Endothelial cell of umbilical vein (primary cell): ENCODE data around the gene LRRC59.

Experiments used
- CTCF ChIP-seq, 2 donors: IDR thresholded peaks; 1 replicate in 1 of 2; 2 replicates in 1 of 2; pipeline ENCODE4 v1.5.1; 2011; ENCODE audit warnings: low read length in 2 of 2, mild to moderate bottlenecking in 2 of 2, moderate library complexity in 2 of 2, control low read depth in 1 of 2, inconsistent platforms in 1 of 2, low read depth in 1 of 2; ENCODE audit not compliant: insufficient read depth in 1 of 2; ENCODE audit errors: extremely low read depth in 1 of 2
- EZH2 ChIP-seq: IDR thresholded peaks from 2 replicates; pipeline ENCODE4 v1.6.1; 2012; ENCODE audit warnings: borderline replicate concordance, low read depth, mild to moderate bottlenecking, moderate library complexity, low read length, inconsistent platforms; ENCODE audit not compliant: severe bottlenecking
- GATA2 ChIP-seq: IDR thresholded peaks from 2 replicates; pipeline ENCODE4 v1.7.0; 2011; ENCODE audit warnings: low read depth, mild to moderate bottlenecking, moderate library complexity, mixed read lengths, low read length; ENCODE audit not compliant: insufficient read length, insufficient read depth
- JUN ChIP-seq: IDR thresholded peaks from 2 replicates; pipeline ENCODE4 v1.6.1; 2011; ENCODE audit warnings: borderline replicate concordance, low read depth; ENCODE audit not compliant: insufficient read length, insufficient read depth
- MYC ChIP-seq: IDR thresholded peaks from one replicate; pipeline ENCODE4 v1.6.1; 2011; ENCODE audit warnings: mild to moderate bottlenecking, low read depth, low read length
- POLR2A ChIP-seq: IDR thresholded peaks from 2 replicates; pipeline ENCODE4 v1.6.1; 2012; ENCODE audit warnings: low read depth, mild to moderate bottlenecking, control low read depth, low read length
- POLR2AphosphoS5 ChIP-seq: IDR thresholded peaks from 2 replicates; pipeline ENCODE4 v1.6.1; 2012; ENCODE audit warnings: low read depth, mild to moderate bottlenecking, control low read depth, low read length, moderate library complexity; ENCODE audit not compliant: insufficient read depth
- TF ChIP-seq, protein P1 (sequence below): IDR thresholded peaks from 2 replicates; pipeline ENCODE4 v1.6.1; 2011; ENCODE audit not compliant: insufficient read depth, insufficient read length

- TF ChIP-seq CTCF (IDR thresholded peaks at IDR 0.05; ENCODE audit: extremely low read depth in 1 of 2, insufficient read depth in 1 of 2, low read depth in 1 of 2, low read length in 2 of 2) (no peak), POLR2A (no peak), POLR2AphosphoS5 (no peak), JUN (no peak), EZH2 (no peak), MYC (no peak), GATA2 (no peak)
- TF ChIP-seq, protein P1, sequence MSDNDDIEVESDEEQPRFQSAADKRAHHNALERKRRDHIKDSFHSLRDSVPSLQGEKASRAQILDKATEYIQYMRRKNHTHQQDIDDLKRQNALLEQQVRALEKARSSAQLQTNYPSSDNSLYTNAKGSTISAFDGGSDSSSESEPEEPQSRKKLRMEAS: no peak
Observed at GRCh38 chr17:50424246-50424995, 27.1 kb upstream of the LRRC59 start.
